Measurements from ENCODE around the gene ACY1.
"Not testable (repeated sequence)": the region's sequence is repeated elsewhere in the genome, so short reads cannot be mapped to it uniquely, and the experiment has no call there.

ACY1 gene

GRCh38 chr3:52030714-52031310, 47.5 kb downstream of the ACY1 start:
- no peak overlapping the region for H3K27ac ChIP-seq

DNA sequence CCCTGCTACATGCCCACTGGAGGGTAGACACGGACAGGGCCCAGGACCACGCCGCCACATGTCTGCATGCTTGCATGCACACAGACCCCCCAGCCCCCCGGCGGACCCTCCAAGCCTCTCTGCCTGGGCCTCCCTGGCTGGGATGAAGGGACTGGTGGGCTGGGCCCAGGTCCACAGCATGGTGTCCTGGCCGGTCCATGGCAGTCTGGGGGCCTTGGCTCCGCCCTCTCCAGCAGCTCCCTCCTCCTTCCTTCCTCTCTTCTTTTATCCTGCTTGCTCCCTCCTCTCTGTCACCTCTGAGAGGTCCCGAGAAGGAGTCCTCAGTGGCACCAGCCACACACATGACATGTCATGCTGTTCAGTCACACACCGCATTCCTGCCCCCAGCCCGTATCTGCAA, 48.6 kb downstream of the ACY1 start:
- H3K27ac ChIP-seq: no peak overlapping the region
- TF ChIP-seq ZFX (IDR thresholded peaks at IDR 0.05; ENCODE audit: borderline replicate concordance) (no peak), CTCF (IDR thresholded peaks at IDR 0.05) (no peak)

More at GRCh38 chr3:52030714-52031310, 47.5 kb downstream of the ACY1 start:
- TF ChIP-seq CTCF (IDR thresholded peaks at IDR 0.05): no peak
- no peak for TF ChIP-seq ZFX (IDR thresholded peaks at IDR 0.05; ENCODE audit: borderline replicate concordance)

DNA sequence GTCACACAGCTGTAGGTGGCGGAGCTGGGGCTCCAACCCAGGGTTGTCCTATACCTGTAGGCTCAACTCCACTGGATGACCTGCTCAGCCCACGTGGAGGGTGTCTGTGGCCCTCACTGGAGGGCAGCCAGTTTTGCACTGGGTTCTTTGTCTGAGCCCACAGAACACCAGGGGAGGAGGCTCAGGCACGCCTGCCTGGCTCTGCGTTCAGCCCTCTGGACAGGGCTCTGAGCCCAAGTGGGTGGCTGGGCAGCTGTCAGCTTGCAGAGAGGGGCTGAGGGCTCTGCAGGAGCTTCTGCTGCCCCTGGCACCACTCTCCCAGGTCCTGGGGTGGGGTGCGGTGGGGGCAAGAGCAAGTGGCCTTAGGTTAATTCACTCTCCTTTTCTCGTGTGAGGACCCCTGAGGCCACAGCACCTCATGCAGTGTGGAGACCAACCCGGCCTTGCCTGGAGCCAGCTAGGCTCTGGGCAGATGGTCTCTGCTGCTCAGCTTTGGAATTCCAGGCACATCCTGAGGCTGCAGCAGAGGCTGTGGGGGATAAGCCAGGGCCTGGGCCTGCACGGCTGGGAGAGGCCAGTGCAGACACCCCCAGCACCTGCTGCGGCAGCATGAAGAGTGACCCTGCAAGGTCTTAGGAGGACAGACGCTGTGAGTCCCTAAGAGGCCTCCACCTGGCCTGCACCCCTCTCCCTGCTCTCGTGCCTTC, 49.5 kb downstream of the ACY1 start:
- H3K27ac ChIP-seq: no peak overlapping the region
- TF ChIP-seq CTCF (IDR thresholded peaks at IDR 0.05) (no peak), ZFX (IDR thresholded peaks at IDR 0.05; ENCODE audit: borderline replicate concordance) (no peak)

GRCh38 chr3:52033748-52034147, 50.4 kb downstream of the ACY1 start:
- H3K27ac ChIP-seq: not testable (repeated sequence)

GRCh38 chr3:52034212-52034611, 50.9 kb downstream of the ACY1 start:
- no peak for TF ChIP-seq ZFX (IDR thresholded peaks at IDR 0.05; ENCODE audit: borderline replicate concordance)
- no peak for TF ChIP-seq CTCF (IDR thresholded peaks at IDR 0.05)
- H3K27ac ChIP-seq: no peak overlapping the region

GRCh38 chr3:52034651-52035050, 51.3 kb downstream of the ACY1 start:
- TF ChIP-seq ZFX (IDR thresholded peaks at IDR 0.05; ENCODE audit: borderline replicate concordance): no peak
- TF ChIP-seq CTCF (IDR thresholded peaks at IDR 0.05): no peak
- no peak overlapping the region for H3K27ac ChIP-seq

GRCh38 chr3:52036222-52036694, 52.9 kb downstream of the ACY1 start:
- no peak overlapping the region for H3K27ac ChIP-seq
- TF ChIP-seq CTCF (IDR thresholded peaks at IDR 0.05): no peak

All from 22Rv1 (cell line).